Keratinocyte (primary cell): ENCODE measurements around the gene TFIP11. TPM values are rescaled to one million over a fixed set of nuclear protein-coding genes. Genes with fewer than 3 reads are reported as not detected.

Experiments
- DNase-seq: peaks from one replicate; pipeline ENCODE4 v3.0.0-alpha.2; 2011; ENCODE audit warnings: low read depth, missing footprints, low spot score
- FAIRE-seq: peaks from 2 replicates; lab custom pipeline; 2011; peaks lifted over from hg19 to GRCh38; lab: Jason Lieb, UNC
- H2AFZ ChIP-seq: 2 replicates; pipeline ENCODE4 v1.6.0; 2012; ENCODE audit warnings: low read length, control low read depth, inconsistent platforms; ENCODE audit not compliant: control insufficient read depth
- H3K27ac ChIP-seq: 2 replicates; pipeline ENCODE4 v1.5.1; 2011; ENCODE audit warnings: low read length; ENCODE audit not compliant: control insufficient read depth, insufficient read depth
- H3K27me3 ChIP-seq: 3 replicates; pipeline ENCODE4 v1.6.0; 2011; ENCODE audit warnings: low read length; ENCODE audit not compliant: control insufficient read depth, insufficient read depth; ENCODE audit errors: extremely low read depth
- H3K36me3 ChIP-seq, 2 experiments: 2 replicates in 1 of 2; 3 replicates in 1 of 2; pipeline ENCODE4 v1.5.1; 2011; ENCODE audit warnings: low read length in 2 of 2, mild to moderate bottlenecking in 1 of 2; ENCODE audit not compliant: control insufficient read depth in 2 of 2, insufficient read depth in 2 of 2; ENCODE audit errors: extremely low read depth in 1 of 2
- H3K4me1 ChIP-seq: 3 replicates; pipeline ENCODE4 v1.5.1; 2011; ENCODE audit warnings: low read length; ENCODE audit not compliant: control insufficient read depth, insufficient read depth; ENCODE audit errors: extremely low read depth
- H3K4me2 ChIP-seq: 3 replicates; pipeline ENCODE4 v1.6.0; 2011; ENCODE audit warnings: low read depth, low read length; ENCODE audit not compliant: control insufficient read depth, insufficient read depth; ENCODE audit errors: extremely low read depth
- H3K4me3 ChIP-seq, 3 experiments: fragments of 200-600 bp in 1 of 3; sonication (generic) in 1 of 3; 2 replicates in 2 of 3; 3 replicates in 1 of 3; pipeline ENCODE4 v1.5.1; 2011 to 2016; ENCODE audit warnings: low read length in 3 of 3, mild to moderate bottlenecking in 3 of 3, control low read depth in 2 of 3, inconsistent platforms in 1 of 3, low read depth in 1 of 3, mixed read lengths in 1 of 3, mixed run types in 1 of 3, moderate library complexity in 1 of 3; ENCODE audit not compliant: control insufficient read depth in 2 of 3, insufficient read depth in 2 of 3; ENCODE audit errors: extremely low read depth in 1 of 3
- H3K79me2 ChIP-seq: 2 replicates; pipeline ENCODE4 v1.6.0; 2012; ENCODE audit warnings: low read length; ENCODE audit not compliant: control insufficient read depth, insufficient read depth
- H3K9ac ChIP-seq: 3 replicates; pipeline ENCODE4 v1.6.0; 2011; ENCODE audit warnings: low read length; ENCODE audit not compliant: control insufficient read depth, insufficient read depth; ENCODE audit errors: extremely low read depth
- H3K9me1 ChIP-seq: 3 replicates; pipeline ENCODE4 v1.6.0; 2011; ENCODE audit warnings: low read length; ENCODE audit not compliant: control insufficient read depth, insufficient read depth; ENCODE audit errors: extremely low read depth
- H3K9me3 ChIP-seq: 2 replicates; pipeline ENCODE4 v1.5.1; 2012; ENCODE audit warnings: low read depth, low read length; ENCODE audit not compliant: control insufficient read depth
- H4K20me1 ChIP-seq: 3 replicates; pipeline ENCODE4 v1.6.0; 2011; ENCODE audit warnings: low read length; ENCODE audit not compliant: control insufficient read depth, insufficient read depth; ENCODE audit errors: extremely low read depth
- EZH2 ChIP-seq: IDR thresholded peaks from one replicate; pipeline ENCODE4 v1.6.1; 2012; ENCODE audit warnings: inconsistent platforms, mild to moderate bottlenecking, low read length, moderate library complexity
- dilution Hi-C: fragments of 300-500 bp; cut with MboI; formaldehyde crosslinking; loops from one replicate; pipeline ENCODE4 v1.7.0; 2020; ENCODE audit warnings: low sequenced_read_pairs; ENCODE audit not compliant: extremely low pct_ligation_motif_present
- polyA plus RNA-seq, 5 experiments: library from polyadenylated mRNA; depleted of rRNA in 3 of 5; stranded (reverse) in 3 of 5; stranded (forward) in 1 of 5; unstranded in 1 of 5; fragments of >200 nt; gene quantifications; 1 replicate in 1 of 5; 2 replicates in 3 of 5; 3 replicates in 1 of 5; pipeline versions ENCODE4 v1.2.1 to v1.2.3, GENCODE V29; 2011 to 2012; ENCODE audit warnings: missing spikeins in 2 of 5, low read depth in 1 of 5, low replicate concordance in 1 of 5
- TF ChIP-seq, protein P1 (sequence below), 3 experiments: IDR thresholded peaks in 1 of 3; conservative IDR thresholded peaks in 1 of 3; optimal IDR thresholded peaks in 1 of 3; 2 replicates in 2 of 3; 3 replicates in 1 of 3; pipeline versions ENCODE3 to v1.5.1; 2011; ENCODE audit warnings: low read length in 3 of 3, mild to moderate bottlenecking in 3 of 3, moderate library complexity in 2 of 3, control low read depth in 1 of 3, inconsistent platforms in 1 of 3; ENCODE audit not compliant: insufficient read depth in 2 of 3; ENCODE audit errors: extremely low read depth in 1 of 3

TFIP11 gene
- polyA plus RNA-seq, 1 donor (not counting 4 experiments of a cell fraction or from before 2014, with no cell fraction given): 30.3 TPM

DNA sequence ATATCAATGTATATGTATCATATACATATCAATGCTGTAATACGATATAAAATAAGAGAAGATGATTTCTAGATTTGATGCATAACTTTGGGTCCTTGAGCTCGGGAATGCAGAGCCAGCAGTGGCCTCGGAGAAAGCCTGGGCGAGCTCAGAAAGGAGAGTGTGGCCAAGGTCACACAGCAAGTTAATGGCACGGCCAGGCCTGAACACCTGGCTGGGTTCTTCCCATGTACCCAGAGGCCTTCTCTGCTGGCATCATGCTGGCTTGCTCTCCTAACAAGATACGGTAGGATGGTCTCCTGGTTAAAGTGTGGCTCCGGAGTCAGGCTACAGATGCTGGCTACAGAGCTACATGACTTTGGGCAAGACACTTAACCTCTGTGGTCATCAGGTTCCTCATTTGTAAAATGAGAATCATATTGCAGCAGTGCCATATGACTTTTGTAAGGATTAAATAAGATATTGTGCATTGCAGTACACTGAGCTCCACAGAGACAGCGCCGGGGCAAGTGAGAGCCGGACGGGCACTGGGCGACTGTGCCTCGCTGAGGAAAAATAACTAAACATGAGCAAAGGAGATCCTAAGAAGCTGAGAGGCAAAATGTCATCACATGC, 47.8 kb upstream of the TFIP11 start:
- no peak for FAIRE-seq
- no peak for TF ChIP-seq EZH2
- TF ChIP-seq, protein P1, sequence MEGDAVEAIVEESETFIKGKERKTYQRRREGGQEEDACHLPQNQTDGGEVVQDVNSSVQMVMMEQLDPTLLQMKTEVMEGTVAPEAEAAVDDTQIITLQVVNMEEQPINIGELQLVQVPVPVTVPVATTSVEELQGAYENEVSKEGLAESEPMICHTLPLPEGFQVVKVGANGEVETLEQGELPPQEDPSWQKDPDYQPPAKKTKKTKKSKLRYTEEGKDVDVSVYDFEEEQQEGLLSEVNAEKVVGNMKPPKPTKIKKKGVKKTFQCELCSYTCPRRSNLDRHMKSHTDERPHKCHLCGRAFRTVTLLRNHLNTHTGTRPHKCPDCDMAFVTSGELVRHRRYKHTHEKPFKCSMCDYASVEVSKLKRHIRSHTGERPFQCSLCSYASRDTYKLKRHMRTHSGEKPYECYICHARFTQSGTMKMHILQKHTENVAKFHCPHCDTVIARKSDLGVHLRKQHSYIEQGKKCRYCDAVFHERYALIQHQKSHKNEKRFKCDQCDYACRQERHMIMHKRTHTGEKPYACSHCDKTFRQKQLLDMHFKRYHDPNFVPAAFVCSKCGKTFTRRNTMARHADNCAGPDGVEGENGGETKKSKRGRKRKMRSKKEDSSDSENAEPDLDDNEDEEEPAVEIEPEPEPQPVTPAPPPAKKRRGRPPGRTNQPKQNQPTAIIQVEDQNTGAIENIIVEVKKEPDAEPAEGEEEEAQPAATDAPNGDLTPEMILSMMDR (optimal IDR thresholded peaks at IDR 0.05 in 1 of 3, IDR thresholded peaks at IDR 0.05 in 1 of 3, conservative IDR thresholded peaks at IDR 0.05 in 1 of 3; ENCODE audit: extremely low read depth in 1 of 3, insufficient read depth in 2 of 3, low read length in 3 of 3): no peak
- no peak overlapping the region for H3K9ac ChIP-seq

DNA sequence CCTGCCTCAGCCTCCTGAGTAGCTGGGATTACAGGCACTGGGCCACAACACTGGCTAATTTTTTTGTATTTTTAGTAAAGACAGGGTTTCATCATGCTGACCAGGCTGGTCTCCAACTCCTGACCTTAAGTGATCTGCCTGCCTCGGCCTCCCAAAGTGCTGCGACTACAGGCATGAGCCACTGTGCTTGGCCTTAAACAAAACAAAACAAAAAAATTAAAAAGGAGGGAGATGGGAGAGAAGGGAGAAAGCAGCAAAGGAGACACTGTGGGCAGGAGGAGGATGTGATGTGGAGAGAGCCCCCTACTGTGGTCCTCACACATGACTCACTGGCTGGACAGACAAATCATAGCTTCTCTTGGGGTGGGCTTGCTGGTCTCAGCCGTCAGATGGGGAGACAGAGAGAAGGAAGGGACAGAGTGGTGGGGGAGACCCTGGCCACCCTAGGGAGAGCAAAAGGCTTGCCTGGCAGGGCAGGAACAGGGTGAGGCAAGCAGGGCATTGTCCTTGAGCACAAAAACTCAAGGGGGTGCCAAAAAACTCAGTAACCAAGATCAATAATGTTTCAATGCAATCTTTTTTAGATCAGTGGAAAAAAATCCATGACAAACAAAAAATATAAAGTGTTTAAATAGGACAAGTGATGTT, 46.1 kb upstream of the TFIP11 start:
- Histone ChIP-seq H3K79me2 (peaks cover 23% of the 10 kb centered on the region), H3K27me3 (no peaks in the 10 kb centered on the region), H3K4me2 (no peak overlapping the region), H3K9ac (no peak overlapping the region), H2AFZ (no peak overlapping the region), H3K9me3 (no peaks in the 10 kb centered on the region), H3K27ac (no peak overlapping the region), H3K4me3 (no peak overlapping the region), H3K36me3 (peaks cover 0 to 1% of the 10 kb centered on the region in 2 experiments), H3K9me1 (no peaks in the 10 kb centered on the region), H4K20me1 (peaks cover 2% of the 10 kb centered on the region), H3K4me1 (peaks cover 10% of the 10 kb centered on the region)
- FAIRE-seq (no peak), DNase-seq (no peak)
- no peak for TF ChIP-seq EZH2
- dilution Hi-C loops: no loop called here

More for the DNA sequence above, 47.8 kb upstream of the TFIP11 start:
- H3K36me3 ChIP-seq: peaks cover 1 to 4% of the 10 kb centered on the region in 2 experiments
- H3K27ac ChIP-seq: no peak overlapping the region
- H3K79me2 ChIP-seq: peaks cover 28% of the 10 kb centered on the region
- H3K9me1 ChIP-seq: no peaks in the 10 kb centered on the region
- DNase-seq: no peak
- no peaks in the 10 kb centered on the region for H3K9me3 ChIP-seq
- no peaks in the 10 kb centered on the region for H3K27me3 ChIP-seq
- dilution Hi-C loops: no loop called here
- no peak overlapping the region for H3K4me3 ChIP-seq
- no peaks in the 10 kb centered on the region for H3K4me1 ChIP-seq
- peaks cover 2% of the 10 kb centered on the region for H4K20me1 ChIP-seq
- no peak overlapping the region for H2AFZ ChIP-seq
- no peak overlapping the region for H3K4me2 ChIP-seq
